Suppressor macrophage (primary cell): ENCODE measurements around the gene SIPA1L3.

Experiments
- DNase-seq, 4 experiments: peaks; one replicate each; pipeline ENCODE4 v3.0.0-alpha.2; 2020 to 2022

The SIPA1L3 gene

GRCh38 chr19:38125238-38125637 lies 218.2 kb downstream of the SIPA1L3 start:
- DNase-seq: no peak

GRCh38 chr19:38130399-38130798 lies 223.4 kb downstream of the SIPA1L3 start:
- no peak for DNase-seq

- DNase-seq: no peak
Measured at GRCh38 chr19:38132781-38133180, 225.8 kb downstream of the SIPA1L3 start.

GRCh38 chr19:38133319-38133718 lies 226.3 kb downstream of the SIPA1L3 start:
- no peak for DNase-seq

- peak; percentile 34 to 64 (median 52) for DNase-seq
Measured at GRCh38 chr19:38134540-38135149, 227.6 kb downstream of the SIPA1L3 start.

- peak; percentile 38 to 74 (median 56) for DNase-seq
Measured at GRCh38 chr19:38135150-38135998, 228.4 kb downstream of the SIPA1L3 start.

GRCh38 chr19:38139122-38139521 lies 232.1 kb downstream of the SIPA1L3 start:
- no peak for DNase-seq

- no peak for DNase-seq
Measured at GRCh38 chr19:38141108-38141507, 234.1 kb downstream of the SIPA1L3 start.

GRCh38 chr19:38142176-38143035 lies 235.4 kb downstream of the SIPA1L3 start:
- peak; percentile 14 to 55 (median 40) for DNase-seq

- DNase-seq: peak in 2 of 4 experiments; percentile 5 to 14
Measured at GRCh38 chr19:38143847-38144246, 236.8 kb downstream of the SIPA1L3 start.

GRCh38 chr19:38144667-38145066 lies 237.7 kb downstream of the SIPA1L3 start:
- no peak for DNase-seq

GRCh38 chr19:38145623-38146022 lies 238.6 kb downstream of the SIPA1L3 start:
- peak; percentile 41 to 76 (median 68) for DNase-seq

GRCh38 chr19:38148337-38148736 lies 241.3 kb downstream of the SIPA1L3 start:
- no peak for DNase-seq

- DNase-seq: peak in 3 of 4 experiments; percentile 8 to 32 (median 22)
Measured at GRCh38 chr19:38149661-38150061, 242.7 kb downstream of the SIPA1L3 start.

GRCh38 chr19:38151242-38151641 lies 244.2 kb downstream of the SIPA1L3 start:
- no peak for DNase-seq

GRCh38 chr19:38152461-38153379 lies 245.7 kb downstream of the SIPA1L3 start:
- no peak for DNase-seq

- no peak for DNase-seq
Measured at GRCh38 chr19:38155453-38155852, 248.4 kb downstream of the SIPA1L3 start.

GRCh38 chr19:38158730-38159129 lies 251.7 kb downstream of the SIPA1L3 start:
- no peak for DNase-seq

GRCh38 chr19:38162094-38162493 lies 255.1 kb downstream of the SIPA1L3 start:
- no peak for DNase-seq

- no peak for DNase-seq
Measured at GRCh38 chr19:38162632-38163031, 255.6 kb downstream of the SIPA1L3 start.

- DNase-seq: no peak
Measured at GRCh38 chr19:38163419-38164290, 256.6 kb downstream of the SIPA1L3 start.
